Lower leg skin (tissue), 3 donors: ENCODE data around the gene PLEKHG4B.

ENCODE experiments used
- CTCF ChIP-seq, 3 donors: fragments of 450-650 bp; IDR thresholded peaks; one replicate each; pipeline ENCODE4 v1.5.1; 2016; ENCODE audit warnings: antibody characterized with exemption in 3 of 3, mild to moderate bottlenecking in 3 of 3, moderate library complexity in 2 of 3
- POLR2A ChIP-seq, 2 donors: fragments of 450-650 bp; IDR thresholded peaks; one replicate each; pipeline ENCODE4 v1.6.1; 2016 to 2017; ENCODE audit warnings: antibody characterized with exemption in 2 of 2, mild to moderate bottlenecking in 1 of 2, moderate library complexity in 1 of 2

- no peak for TF ChIP-seq CTCF (IDR thresholded peaks at IDR 0.05)
- TF ChIP-seq POLR2A (IDR thresholded peaks at IDR 0.05), result no peak
Measured at GRCh38 chr5:83029-83428, 8.9 kb upstream of the PLEKHG4B start.
